Body of pancreas (tissue), 4 donors: ENCODE results near the gene APBA2. TPM values are rescaled to one million over a fixed set of nuclear protein-coding genes. Genes with fewer than 3 reads are reported as not detected.

ENCODE experiments used
- ATAC-seq: fragments of 150-250 bp; one replicate; pipeline ENCODE4 v1.9.1; 2016
- DNase-seq, 4 donors: peaks; one replicate each; pipeline ENCODE4 v3.0.0-alpha.2; 2019
- H3K27ac ChIP-seq, 4 donors: fragments of 200-600 bp; sonication (generic); 1 replicate in 3 of 4; 2 replicates in 1 of 4; pipeline versions ENCODE4 v1.5.1 to v1.6.1; 2016 to 2019; ENCODE audit warnings: mild to moderate bottlenecking in 1 of 4, mixed read lengths in 1 of 4, moderate library complexity in 1 of 4
- H3K27me3 ChIP-seq, 2 donors: fragments of 200-600 bp; sonication (generic); one replicate each; pipeline ENCODE4 v1.6.0; 2016; ENCODE audit warnings: mild to moderate bottlenecking in 1 of 2
- H3K36me3 ChIP-seq, 2 donors: fragments of 200-600 bp; sonication (generic); replicated peaks in 1 of 2; 2 replicates each; pipeline ENCODE4 v1.5.1; 2016; ENCODE audit warnings: low read depth in 2 of 2; ENCODE audit not compliant: insufficient read depth in 1 of 2
- H3K4me1 ChIP-seq: fragments of 200-600 bp; sonication (generic); one replicate; pipeline ENCODE4 v1.6.0; 2016
- H3K4me3 ChIP-seq, 2 donors: fragments of 200-600 bp; sonication (generic); 1 replicate in 1 of 2; 2 replicates in 1 of 2; pipeline ENCODE4 v1.5.1; 2016 to 2019
- H3K9me3 ChIP-seq, 3 donors: fragments of 200-600 bp; sonication (generic); 1 replicate in 2 of 3; 2 replicates in 1 of 3; pipeline ENCODE4 v1.5.1; 2016
- POLR2A ChIP-seq, 3 donors: fragments of 450-650 bp; IDR thresholded peaks; one replicate each; pipeline ENCODE4 v1.6.1; 2016; ENCODE audit warnings: antibody characterized with exemption in 3 of 3, mild to moderate bottlenecking in 2 of 3
- WGBS, 2 donors: methylation state at CpG; one replicate each; pipeline ENCODE4 v1.1.5; 2017; 5-methylcytosine and 5-hydroxymethylcytosine counted together
- intact Hi-C: fragments of 100-400 bp; cut with DNase I; formaldehyde crosslinking; loops from one replicate; pipeline ENCODE4 v1.15.1; 2023
- total RNA-seq, 2 donors: library from RNA; depleted of rRNA; stranded (reverse); fragments of >200 nt; gene quantifications; one replicate each; pipeline ENCODE4 v1.1.0, GENCODE V29; 2016
- TF ChIP-seq, protein P1 (sequence below), 7 experiments: fragments of 450-650 bp in 4 of 7; fragments of 200-600 bp in 3 of 7; sonication (generic) in 3 of 7; IDR thresholded peaks; one replicate each; pipeline ENCODE4 v1.5.1; 2016 to 2019; ENCODE audit warnings: antibody characterized with exemption in 7 of 7

The APBA2 gene
- total RNA-seq, 2 donors from 2014 or later = 13.2 to 29.0 TPM

DNA sequence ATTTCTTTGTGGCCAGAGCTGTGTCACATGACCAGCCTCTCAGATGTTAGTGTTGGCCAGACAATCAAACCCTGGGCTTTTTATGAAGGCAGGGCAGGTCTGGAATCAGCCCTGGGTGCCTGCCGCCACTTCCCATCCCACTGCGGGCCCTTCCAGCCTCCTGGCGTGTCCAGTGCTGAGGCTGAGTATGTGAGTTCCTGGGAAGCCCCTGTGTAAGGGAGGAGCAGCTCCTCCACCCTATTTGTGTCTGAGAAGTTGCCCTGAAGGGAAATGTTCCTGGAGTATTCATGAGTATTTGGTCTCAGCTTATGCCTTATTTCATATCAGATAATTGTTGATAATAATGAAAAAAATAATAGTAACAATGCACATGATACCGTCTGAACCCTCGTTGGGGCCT is 193.7 kb downstream of the APBA2 start:
- Histone ChIP-seq H3K27me3 (no peaks in the 10 kb centered on the region), H3K4me1 (no peaks in the 10 kb centered on the region), H3K4me3 (no peak overlapping the region), H3K36me3 (no peaks in the 10 kb centered on the region), H3K9me3 (no peaks in the 10 kb centered on the region), H3K27ac (no peak overlapping the region)
- 87 to 97% methylated on average over 5 of the region's 5 CpGs for WGBS, 2 donors
- intact Hi-C loops = no loop called here
- no peak for ATAC-seq
- TF ChIP-seq, protein P1, sequence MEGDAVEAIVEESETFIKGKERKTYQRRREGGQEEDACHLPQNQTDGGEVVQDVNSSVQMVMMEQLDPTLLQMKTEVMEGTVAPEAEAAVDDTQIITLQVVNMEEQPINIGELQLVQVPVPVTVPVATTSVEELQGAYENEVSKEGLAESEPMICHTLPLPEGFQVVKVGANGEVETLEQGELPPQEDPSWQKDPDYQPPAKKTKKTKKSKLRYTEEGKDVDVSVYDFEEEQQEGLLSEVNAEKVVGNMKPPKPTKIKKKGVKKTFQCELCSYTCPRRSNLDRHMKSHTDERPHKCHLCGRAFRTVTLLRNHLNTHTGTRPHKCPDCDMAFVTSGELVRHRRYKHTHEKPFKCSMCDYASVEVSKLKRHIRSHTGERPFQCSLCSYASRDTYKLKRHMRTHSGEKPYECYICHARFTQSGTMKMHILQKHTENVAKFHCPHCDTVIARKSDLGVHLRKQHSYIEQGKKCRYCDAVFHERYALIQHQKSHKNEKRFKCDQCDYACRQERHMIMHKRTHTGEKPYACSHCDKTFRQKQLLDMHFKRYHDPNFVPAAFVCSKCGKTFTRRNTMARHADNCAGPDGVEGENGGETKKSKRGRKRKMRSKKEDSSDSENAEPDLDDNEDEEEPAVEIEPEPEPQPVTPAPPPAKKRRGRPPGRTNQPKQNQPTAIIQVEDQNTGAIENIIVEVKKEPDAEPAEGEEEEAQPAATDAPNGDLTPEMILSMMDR (IDR thresholded peaks at IDR 0.05) = no peak
- TF ChIP-seq POLR2A (IDR thresholded peaks at IDR 0.05) = no peak
- DNase-seq = no peak

DNA sequence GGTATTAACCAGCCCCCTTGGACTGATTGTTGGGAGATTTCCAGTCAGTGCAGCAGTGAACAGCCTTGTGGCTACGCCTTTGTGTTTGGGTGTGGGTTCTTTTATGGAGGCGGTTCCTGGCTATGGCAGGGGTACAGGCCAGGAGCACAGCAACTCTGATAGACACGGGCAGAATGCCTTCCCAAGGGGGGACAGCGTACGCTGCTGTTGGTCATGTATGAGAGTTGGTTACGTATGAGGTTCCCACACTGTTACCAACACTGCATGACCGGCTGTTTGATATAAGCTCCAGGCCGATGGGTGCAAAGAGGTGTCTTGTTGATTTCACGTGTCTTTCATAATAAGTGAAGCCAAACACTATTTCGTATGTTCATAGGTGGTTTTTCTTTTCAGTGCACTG is 196.0 kb downstream of the APBA2 start:
- no peaks in the 10 kb centered on the region for H3K36me3 ChIP-seq
- H3K4me3 ChIP-seq = no peak overlapping the region
- intact Hi-C loops = no loop called here
- ATAC-seq (no peak), DNase-seq (no peak)
- H3K27ac ChIP-seq = no peak overlapping the region
- H3K9me3 ChIP-seq = no peaks in the 10 kb centered on the region
- WGBS, 2 donors = 93 to 95% methylated on average over 10 of the region's 10 CpGs
- no peak for TF ChIP-seq POLR2A (IDR thresholded peaks at IDR 0.05)
- TF ChIP-seq, protein P1 (IDR thresholded peaks at IDR 0.05) = no peak
- H3K4me1 ChIP-seq = no peaks in the 10 kb centered on the region
- no peaks in the 10 kb centered on the region for H3K27me3 ChIP-seq

DNA sequence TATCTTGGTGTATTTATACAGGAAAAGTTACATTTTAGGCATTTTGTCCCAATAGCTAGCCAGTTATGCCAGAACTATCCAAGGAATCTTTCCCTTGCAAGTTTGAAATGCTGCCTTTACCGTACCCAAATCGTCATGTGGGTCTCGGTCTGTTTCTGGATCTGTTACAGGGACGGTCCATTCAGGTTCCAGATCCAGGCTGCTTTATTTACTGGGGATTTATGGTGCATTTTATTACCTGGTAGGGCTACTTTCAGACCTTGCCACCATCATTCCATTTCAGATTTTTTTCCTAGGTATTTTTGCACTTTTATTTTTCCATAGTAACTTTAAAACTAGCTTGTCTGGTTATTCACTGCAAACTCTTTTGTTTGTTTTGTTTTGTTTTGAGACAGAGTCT is 197.4 kb downstream of the APBA2 start:
- Histone ChIP-seq H3K27me3 (no peaks in the 10 kb centered on the region), H3K36me3 (no peaks in the 10 kb centered on the region), H3K4me3 (no peak overlapping the region), H3K27ac (no peak overlapping the region), H3K9me3 (no peaks in the 10 kb centered on the region), H3K4me1 (no peaks in the 10 kb centered on the region)
- WGBS, 2 donors = 96% methylated on average over 4 of the region's 4 CpGs
- DNase-seq (no peak), ATAC-seq (no peak)
- TF ChIP-seq, protein P1 (IDR thresholded peaks at IDR 0.05) = no peak
- TF ChIP-seq POLR2A (IDR thresholded peaks at IDR 0.05) = no peak
- intact Hi-C loops = no loop called here

GRCh38 chr15:29083858-29084257 is 198.1 kb downstream of the APBA2 start:
- Histone ChIP-seq H3K36me3 (no peaks in the 10 kb centered on the region), H3K4me1 (no peaks in the 10 kb centered on the region), H3K27me3 (no peaks in the 10 kb centered on the region), H3K4me3 (no peak overlapping the region), H3K27ac (no peak overlapping the region), H3K9me3 (no peaks in the 10 kb centered on the region)
- no peak for TF ChIP-seq POLR2A (IDR thresholded peaks at IDR 0.05)
- TF ChIP-seq, protein P1 (IDR thresholded peaks at IDR 0.05) = no peak
- ATAC-seq (no peak), DNase-seq (no peak)
- intact Hi-C loops = no loop called here
- WGBS, 2 donors = 92 to 95% methylated on average over 2 of the region's 2 CpGs

DNA sequence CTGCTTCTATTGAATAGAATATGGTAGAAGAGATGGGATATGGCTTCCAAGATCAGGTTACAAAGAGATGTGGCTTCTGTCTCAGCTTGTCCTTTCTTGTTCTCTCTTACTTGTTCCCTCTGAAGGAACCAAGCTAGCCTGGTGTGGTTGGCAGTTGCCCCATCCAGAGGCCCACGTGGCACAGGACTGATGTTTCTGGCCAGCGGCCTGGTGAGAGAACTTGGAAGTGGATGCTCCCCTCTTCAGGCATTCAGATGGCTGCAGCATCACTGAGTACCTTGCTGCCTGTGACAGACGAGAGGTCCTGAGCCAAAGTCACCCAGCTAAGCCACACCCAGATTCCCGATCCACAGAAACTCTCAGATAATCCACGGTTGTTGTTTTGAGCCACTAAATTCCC is 200.2 kb downstream of the APBA2 start:
- Histone ChIP-seq H3K9me3 (no peaks in the 10 kb centered on the region), H3K4me1 (no peaks in the 10 kb centered on the region), H3K36me3 (no peaks in the 10 kb centered on the region), H3K27me3 (no peaks in the 10 kb centered on the region), H3K4me3 (no peak overlapping the region), H3K27ac (no peak overlapping the region)
- TF ChIP-seq, protein P1 (IDR thresholded peaks at IDR 0.05) = no peak
- no peak for TF ChIP-seq POLR2A (IDR thresholded peaks at IDR 0.05)
- intact Hi-C loops = no loop called here
- DNase-seq = no peak
- 77 to 78% methylated on average over 5 of the region's 5 CpGs for WGBS, 2 donors
- no peak for ATAC-seq
